HepG2 (cell line): ENCODE data around the gene CPXM1. TPM values are rescaled to one million over a fixed set of nuclear protein-coding genes. Genes with fewer than 3 reads are reported as not detected.

Source experiments
- ARNT2 ChIP-seq: sonication (generic); formaldehyde crosslinking; IDR thresholded peaks from 2 replicates; pipeline ENCODE4 v1.8.0; 2022; ENCODE audit warnings: mild to moderate bottlenecking, low read depth, missing genetic modification reagents, moderate library complexity
- CREBL2 ChIP-seq: sonication (generic); formaldehyde crosslinking; IDR thresholded peaks from 2 replicates; pipeline ENCODE4 v1.8.1; 2023; ENCODE audit warnings: missing genetic modification reagents, mild to moderate bottlenecking, borderline replicate concordance
- EHMT2 ChIP-seq: fragments of 200-600 bp; sonication (generic); IDR thresholded peaks from 2 replicates; pipeline ENCODE4 v1.7.0; 2017; ENCODE audit warnings: antibody characterized with exemption, low read depth, low read length, borderline replicate concordance
- ELF1 ChIP-seq: sonication (generic); formaldehyde crosslinking; IDR thresholded peaks from 2 replicates; pipeline ENCODE4 v1.4.0; 2020; ENCODE audit warnings: missing genetic modification reagents
- FOSL1 ChIP-seq: sonication (generic); formaldehyde crosslinking; IDR thresholded peaks from 2 replicates; pipeline ENCODE4 v1.9.0; 2021; ENCODE audit warnings: missing genetic modification reagents, borderline replicate concordance
- FOXA3 ChIP-seq: IDR thresholded peaks from 2 replicates; pipeline ENCODE4 v1.6.1; 2016; ENCODE audit warnings: missing genetic modification reagents, missing compliant biosample characterization
- FOXO1 ChIP-seq: sonication (generic); formaldehyde crosslinking; IDR thresholded peaks from 2 replicates; pipeline ENCODE4 v1.4.0; 2020; ENCODE audit warnings: missing genetic modification reagents
- FOXP4 ChIP-seq: sonication (generic); formaldehyde crosslinking; IDR thresholded peaks from 2 replicates; pipeline ENCODE4 v1.4.0; 2020; ENCODE audit warnings: missing genetic modification reagents
- HIC2 ChIP-seq: sonication (generic); formaldehyde crosslinking; IDR thresholded peaks from 2 replicates; pipeline ENCODE4 v1.9.0; 2022; ENCODE audit warnings: low read depth, missing genetic modification reagents
- KLF12 ChIP-seq: sonication (generic); formaldehyde crosslinking; IDR thresholded peaks from 2 replicates; pipeline ENCODE4 v1.4.0; 2020; ENCODE audit warnings: missing genetic modification reagents, borderline replicate concordance
- MAFG ChIP-seq: sonication (generic); formaldehyde crosslinking; IDR thresholded peaks from 2 replicates; pipeline ENCODE4 v1.5.1; 2020; ENCODE audit warnings: mild to moderate bottlenecking, missing genetic modification reagents
- MBNL3 ChIP-seq: fragments of 250-450 bp; sonication (Bioruptor Pico); conservative IDR thresholded peaks from 2 replicates; pipeline ENCODE4 v1.8.0; 2022; ENCODE audit warnings: mild to moderate bottlenecking, inconsistent platforms
- NKX3-1 ChIP-seq: sonication (generic); formaldehyde crosslinking; IDR thresholded peaks from 2 replicates; pipeline ENCODE4 v1.5.0; 2020; ENCODE audit warnings: missing genetic modification reagents
- SALL1 ChIP-seq: sonication (generic); formaldehyde crosslinking; IDR thresholded peaks from 2 replicates; pipeline ENCODE4 v1.8.0; 2022; ENCODE audit warnings: mild to moderate bottlenecking, missing genetic modification reagents
- SNRNP70 ChIP-seq: fragments of 200-400 bp; formaldehyde crosslinking; IDR thresholded peaks from 2 replicates; pipeline ENCODE4 v1.6.1; 2017; ENCODE audit warnings: mild to moderate bottlenecking, low read depth, low read length, moderate library complexity
- THAP8 ChIP-seq: sonication (generic); formaldehyde crosslinking; IDR thresholded peaks from 2 replicates; pipeline ENCODE4 v1.5.1; 2020; ENCODE audit warnings: missing genetic modification reagents, mild to moderate bottlenecking, borderline replicate concordance
- ZMAT3 ChIP-seq: sonication (generic); formaldehyde crosslinking; conservative IDR thresholded peaks from 2 replicates; pipeline ENCODE4 v1.7.0; 2021; ENCODE audit warnings: missing genetic modification reagents
- ZNF430 ChIP-seq: sonication (generic); formaldehyde crosslinking; IDR thresholded peaks from 2 replicates; pipeline ENCODE4 v1.9.0; 2021; ENCODE audit warnings: mild to moderate bottlenecking, missing genetic modification reagents
- ZNF446 ChIP-seq: sonication (generic); formaldehyde crosslinking; IDR thresholded peaks from 2 replicates; pipeline ENCODE4 v1.5.0; 2020; ENCODE audit warnings: mild to moderate bottlenecking, missing genetic modification reagents
- ZNF598 ChIP-seq: sonication (generic); formaldehyde crosslinking; IDR thresholded peaks from 2 replicates; pipeline ENCODE4 v1.5.1; 2020; ENCODE audit warnings: mild to moderate bottlenecking, missing genetic modification reagents, borderline replicate concordance
- ZXDC ChIP-seq: sonication (generic); formaldehyde crosslinking; IDR thresholded peaks from 2 replicates; pipeline ENCODE4 v1.5.0; 2020; ENCODE audit warnings: mild to moderate bottlenecking, missing genetic modification reagents
- polyA plus RNA-seq, 8 experiments: library from polyadenylated mRNA; depleted of rRNA in 3 of 8; stranded (reverse) in 7 of 8; unstranded in 1 of 8; fragments of >200 nt; fragmentation: Illumina TruSeq in 4 of 8; extraction: Trizol in 4 of 8; gene quantifications; 2 replicates each; pipeline versions ENCODE4 v1.2.1 to v1.2.3, GENCODE V29; 2011 to 2016; ENCODE audit warnings: low read depth in 4 of 8, missing spikeins in 1 of 8, mixed read lengths in 1 of 8; ENCODE audit not compliant: insufficient read depth in 1 of 8
- total RNA-seq, 5 experiments: library from RNA; depleted of rRNA; stranded (reverse); fragments of >200 nt; fragmentation: Illumina TruSeq; extraction: Trizol; gene quantifications; 2 replicates each; pipeline ENCODE4 v1.2.3, GENCODE V29; 2016; ENCODE audit warnings: low read depth in 1 of 5

The CPXM1 gene
- total and polyA plus RNA-seq, 2 of the 13 experiments (the other 11 are each of a cell fraction or from before 2014, with no cell fraction given), result 0.07 TPM; not detected in 1

GRCh38 chr20:2750491-2751251, 49.8 kb downstream of the CPXM1 start (continued):
- no peak for TF ChIP-seq ZNF446
- no peak for TF ChIP-seq FOXO1
- TF ChIP-seq ELF1 (CRISPR knock-in tag), result no peak
- no peak for TF ChIP-seq SNRNP70
- TF ChIP-seq ZNF598 (CRISPR knock-in tag), result 0 out of 2 replicates have a peak, but pooled peaks have one; percentile 27
- TF ChIP-seq SALL1 (CRISPR knock-in tag), result no peak; the same call in 1 of the 2 replicates
- 0 out of 2 replicates have a peak, but pooled peaks have one; percentile 2 for TF ChIP-seq FOXP4 (CRISPR knock-in tag)
- TF ChIP-seq FOSL1 (CRISPR knock-in tag), result no peak
- no peak for TF ChIP-seq MBNL3
- TF ChIP-seq MAFG (CRISPR knock-in tag), result no peak
- TF ChIP-seq HIC2 (CRISPR knock-in tag), result no peak
- no peak for TF ChIP-seq KLF12 (CRISPR knock-in tag)
- no peak for TF ChIP-seq FOXA3
- no peak for TF ChIP-seq EHMT2
- TF ChIP-seq ZMAT3 (CRISPR knock-in tag), result no peak
- no peak; the same call in 1 of the 2 replicates for TF ChIP-seq ARNT2 (CRISPR knock-in tag)
- TF ChIP-seq CREBL2 (CRISPR knock-in tag), result no peak
- no peak for TF ChIP-seq NKX3-1
- no peak; the same call in 1 of the 2 replicates for TF ChIP-seq ZNF430 (CRISPR knock-in tag)
- no peak for TF ChIP-seq THAP8 (CRISPR knock-in tag)
- TF ChIP-seq ZXDC (CRISPR knock-in tag), result peak; percentile 59; the same call in 1 of the 2 replicates
